ENCODE results near the gene HOGA1.

HOGA1 gene

DNA sequence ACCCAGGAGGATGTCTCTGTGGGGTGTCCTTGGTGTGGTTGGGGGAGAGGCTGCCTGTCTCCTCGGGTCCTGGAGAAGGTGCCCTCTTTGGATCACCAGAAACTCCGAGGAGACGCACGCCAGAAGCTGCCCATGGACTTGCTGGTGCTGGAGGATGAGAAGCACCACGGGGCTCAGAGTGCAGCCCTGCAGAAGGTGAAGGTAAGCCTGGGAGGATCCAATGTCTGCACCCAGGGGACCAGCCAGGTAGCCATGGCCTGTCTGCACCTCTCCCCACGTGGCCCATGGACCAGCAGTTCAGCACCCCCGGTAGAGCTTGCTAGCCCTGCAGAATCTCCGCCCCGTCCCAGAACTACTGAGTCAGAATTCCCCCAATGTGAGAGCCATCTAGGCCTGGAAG lies 6.5 kb upstream of the HOGA1 start:
- TF ChIP-seq, protein P1, sequence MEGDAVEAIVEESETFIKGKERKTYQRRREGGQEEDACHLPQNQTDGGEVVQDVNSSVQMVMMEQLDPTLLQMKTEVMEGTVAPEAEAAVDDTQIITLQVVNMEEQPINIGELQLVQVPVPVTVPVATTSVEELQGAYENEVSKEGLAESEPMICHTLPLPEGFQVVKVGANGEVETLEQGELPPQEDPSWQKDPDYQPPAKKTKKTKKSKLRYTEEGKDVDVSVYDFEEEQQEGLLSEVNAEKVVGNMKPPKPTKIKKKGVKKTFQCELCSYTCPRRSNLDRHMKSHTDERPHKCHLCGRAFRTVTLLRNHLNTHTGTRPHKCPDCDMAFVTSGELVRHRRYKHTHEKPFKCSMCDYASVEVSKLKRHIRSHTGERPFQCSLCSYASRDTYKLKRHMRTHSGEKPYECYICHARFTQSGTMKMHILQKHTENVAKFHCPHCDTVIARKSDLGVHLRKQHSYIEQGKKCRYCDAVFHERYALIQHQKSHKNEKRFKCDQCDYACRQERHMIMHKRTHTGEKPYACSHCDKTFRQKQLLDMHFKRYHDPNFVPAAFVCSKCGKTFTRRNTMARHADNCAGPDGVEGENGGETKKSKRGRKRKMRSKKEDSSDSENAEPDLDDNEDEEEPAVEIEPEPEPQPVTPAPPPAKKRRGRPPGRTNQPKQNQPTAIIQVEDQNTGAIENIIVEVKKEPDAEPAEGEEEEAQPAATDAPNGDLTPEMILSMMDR (IDR thresholded peaks at IDR 0.05; ENCODE audit: extremely low read depth, insufficient read depth, missing control alignments) = no peak
- no peak for DNase-seq (ENCODE audit: low spot score)
- in situ Hi-C loops (cut with MboI; ENCODE audit: low pct_unique_long_range_greater_than_20kb, low sequenced_read_pairs, unreplicated experiment) = no loop called here

GRCh38 chr10:97578171-97578844 lies 5.9 kb upstream of the HOGA1 start:
- TF ChIP-seq, protein P1 (IDR thresholded peaks at IDR 0.05; ENCODE audit: extremely low read depth, insufficient read depth, missing control alignments) = no peak
- DNase-seq (ENCODE audit: low spot score) = no peak
- in situ Hi-C loops (cut with MboI; ENCODE audit: low pct_unique_long_range_greater_than_20kb, low sequenced_read_pairs, unreplicated experiment) = no loop called here

DNA sequence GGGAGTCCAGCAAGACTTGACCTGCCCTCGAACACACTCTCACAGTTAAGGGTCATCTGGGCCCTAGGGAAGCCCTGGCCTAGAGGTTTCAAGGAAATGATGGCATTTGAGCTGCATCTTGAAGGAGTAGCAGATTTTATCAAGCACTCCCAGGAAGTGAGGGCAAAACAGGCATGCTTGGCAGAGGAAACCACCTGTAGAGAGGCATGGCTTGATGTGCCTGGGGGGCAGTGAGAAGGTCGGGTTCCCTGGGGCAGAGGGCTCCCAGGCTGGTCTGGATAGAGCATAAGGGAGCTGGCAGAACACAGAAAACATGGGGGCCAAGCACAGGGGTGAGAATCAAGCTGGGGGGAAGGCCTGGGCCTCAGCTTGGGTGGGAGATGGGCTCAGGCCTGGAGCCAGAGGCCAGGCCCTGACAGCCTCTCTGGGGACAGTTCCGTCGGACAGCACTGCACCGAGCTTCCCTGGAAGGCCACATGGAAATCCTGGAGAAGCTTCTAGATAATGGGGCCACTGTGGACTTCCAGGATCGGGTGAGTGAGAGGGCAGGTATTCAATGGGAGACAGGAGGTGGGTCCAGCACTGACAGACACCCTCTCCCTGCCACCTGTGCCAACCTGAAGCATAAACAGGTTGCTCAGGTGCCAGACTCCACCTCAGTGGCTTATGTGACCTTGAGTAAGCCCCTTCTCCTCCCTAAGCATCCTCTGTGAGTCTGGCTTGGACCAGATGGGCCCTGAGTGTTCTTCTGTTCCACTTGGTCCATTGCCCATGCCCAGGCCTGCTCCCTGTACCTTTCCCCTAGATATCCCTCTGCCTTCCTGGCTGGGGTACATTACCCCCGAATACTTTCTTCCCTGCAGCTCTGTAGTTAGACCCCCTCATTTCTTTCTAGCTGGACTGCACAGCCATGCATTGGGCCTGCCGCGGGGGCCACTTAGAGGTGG lies 3.5 kb upstream of the HOGA1 start:
- TF ChIP-seq, protein P1 (IDR thresholded peaks at IDR 0.05; ENCODE audit: extremely low read depth, insufficient read depth, missing control alignments) = no peak
- in situ Hi-C loops (cut with MboI; ENCODE audit: low pct_unique_long_range_greater_than_20kb, low sequenced_read_pairs, unreplicated experiment) = no loop called here
- DNase-seq (ENCODE audit: low spot score) = no peak

GRCh38 chr10:97582169-97582568 lies 2.0 kb upstream of the HOGA1 start:
- DNase-seq (ENCODE audit: low spot score) = no peak
- TF ChIP-seq, protein P1 (IDR thresholded peaks at IDR 0.05; ENCODE audit: extremely low read depth, insufficient read depth, missing control alignments) = no peak
- in situ Hi-C loops (cut with MboI; ENCODE audit: low pct_unique_long_range_greater_than_20kb, low sequenced_read_pairs, unreplicated experiment) = no loop called here

GRCh38 chr10:97583476-97583875 lies 713 bp upstream of the HOGA1 start:
- TF ChIP-seq, protein P1 (IDR thresholded peaks at IDR 0.05; ENCODE audit: extremely low read depth, insufficient read depth, missing control alignments) = no peak
- in situ Hi-C loops (cut with MboI; ENCODE audit: low pct_unique_long_range_greater_than_20kb, low sequenced_read_pairs, unreplicated experiment) = no loop called here
- DNase-seq (ENCODE audit: low spot score) = no peak

DNA sequence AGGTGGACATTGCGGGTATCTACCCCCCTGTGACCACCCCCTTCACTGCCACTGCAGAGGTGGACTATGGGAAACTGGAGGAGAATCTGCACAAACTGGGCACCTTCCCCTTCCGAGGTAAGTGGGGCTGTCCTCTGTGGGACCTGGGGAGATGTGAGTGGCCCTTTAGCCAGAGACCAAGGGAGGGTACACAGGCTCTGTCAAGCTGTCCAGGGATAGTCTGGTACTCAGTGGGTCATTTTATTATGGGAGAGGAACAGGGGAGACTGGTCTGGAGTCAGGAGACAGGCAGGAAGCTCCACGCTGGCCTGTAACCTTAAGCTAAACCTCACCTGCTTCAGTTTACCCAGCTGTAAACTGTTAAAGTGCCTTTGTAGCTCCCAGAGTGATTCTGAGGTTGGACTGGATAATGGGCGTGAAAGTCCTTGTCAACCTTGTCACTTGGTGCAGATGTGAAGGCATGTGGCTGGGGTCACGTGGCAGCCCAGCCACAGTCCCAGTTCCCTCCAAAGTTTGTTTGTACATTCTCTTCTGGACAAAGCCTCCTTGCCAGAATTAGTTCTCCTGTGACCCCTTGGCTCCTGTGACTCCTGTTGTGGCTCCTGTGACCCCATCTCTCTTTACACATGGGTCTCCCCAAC lies 729 bp downstream of the HOGA1 start:
- no peak for DNase-seq (ENCODE audit: low spot score)
- TF ChIP-seq, protein P1 (IDR thresholded peaks at IDR 0.05; ENCODE audit: extremely low read depth, insufficient read depth, missing control alignments) = no peak
- in situ Hi-C loops (cut with MboI; ENCODE audit: low pct_unique_long_range_greater_than_20kb, low sequenced_read_pairs, unreplicated experiment) = no loop called here
